GM21367 (cell line): ENCODE results near the gene PRR12.
"Not testable (repeated sequence)": the region's sequence is repeated elsewhere in the genome, so short reads cannot be mapped to it uniquely, and the experiment has no call there.

Experiments
- ATAC-seq: cut with Tn5 transposase; IDR thresholded peaks from one replicate; pipeline ENCODE4 v1.9.1; 2021; ENCODE audit not compliant: unreplicated experiment

Gene PRR12

DNA sequence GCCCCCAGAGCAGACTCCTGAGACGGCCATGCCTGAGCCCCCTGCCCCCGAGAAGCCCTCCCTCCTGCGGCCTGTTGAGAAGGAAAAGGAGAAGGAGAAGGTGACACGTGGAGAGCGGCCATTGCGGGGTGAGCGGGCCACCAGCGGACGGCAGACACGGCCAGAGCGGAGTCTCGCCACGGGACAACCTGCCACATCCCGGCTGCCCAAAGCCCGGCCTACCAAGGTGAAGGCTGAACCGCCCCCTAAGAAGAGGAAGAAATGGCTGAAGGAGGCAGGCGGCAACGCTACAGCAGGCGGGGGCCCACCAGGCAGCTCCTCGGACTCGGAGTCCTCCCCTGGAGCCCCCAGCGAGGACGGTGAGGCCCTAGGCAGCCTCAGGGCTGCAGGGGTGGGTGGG lies 24.9 kb downstream of the PRR12 start:
- no peak for ATAC-seq

DNA sequence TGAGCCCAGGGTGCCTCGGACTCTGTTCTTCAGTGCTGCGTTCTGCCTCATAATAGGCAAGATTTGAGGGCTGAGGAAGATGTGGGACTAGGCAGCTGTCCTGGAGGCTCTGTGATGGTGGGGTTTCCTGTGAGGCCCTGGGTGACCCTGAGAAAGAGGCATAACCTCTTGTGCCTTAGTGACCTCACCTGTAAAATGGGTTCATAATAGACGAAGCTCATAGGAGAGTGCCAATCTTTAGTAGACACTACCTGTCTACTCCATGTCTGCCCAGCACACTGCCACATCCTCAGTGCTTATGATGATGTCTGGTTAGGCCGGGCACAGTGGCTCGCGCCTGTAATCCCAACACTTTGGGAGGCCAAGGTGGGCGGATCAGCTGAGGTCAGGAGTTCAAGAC lies 25.6 kb downstream of the PRR12 start:
- ATAC-seq: no peak

DNA sequence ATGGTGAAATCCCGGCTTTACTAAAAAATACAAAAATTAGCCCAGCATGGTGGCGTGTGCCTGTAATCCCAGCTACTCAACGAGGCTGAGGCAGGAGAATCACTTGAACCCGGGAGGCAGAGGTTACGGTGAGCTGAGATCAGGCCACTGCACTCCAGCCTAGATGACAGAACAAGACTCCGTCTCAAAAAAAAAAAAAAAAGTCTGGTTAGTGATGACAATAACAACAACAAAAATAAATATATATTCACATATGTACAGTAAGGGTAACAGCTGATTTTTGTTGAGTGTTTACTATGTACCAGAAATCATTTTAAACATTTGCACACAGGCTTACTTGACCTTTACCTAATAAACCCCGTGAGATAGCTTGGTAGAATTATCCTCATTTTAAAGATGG lies 26.0 kb downstream of the PRR12 start:
- no peak for ATAC-seq

DNA sequence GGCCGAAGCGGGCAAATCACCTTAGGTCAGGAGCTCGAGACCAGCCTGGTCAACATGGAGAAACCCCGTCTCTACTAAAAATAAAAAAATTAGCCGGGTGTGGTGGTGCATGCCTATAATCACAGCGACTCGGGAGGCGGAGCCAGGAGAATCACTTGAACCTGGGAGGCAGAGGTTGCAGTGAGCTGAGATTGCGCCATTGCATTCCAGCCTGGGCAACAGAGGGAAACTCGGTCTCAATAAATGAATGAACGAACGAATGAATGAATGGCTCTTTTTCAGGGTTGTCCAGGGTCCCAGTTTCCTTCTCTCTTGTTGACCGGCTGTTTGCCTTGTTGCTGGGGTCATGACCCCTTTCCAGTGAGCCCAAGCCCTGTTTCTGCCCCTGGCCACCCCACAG lies 26.9 kb downstream of the PRR12 start:
- not testable (repeated sequence) for ATAC-seq

DNA sequence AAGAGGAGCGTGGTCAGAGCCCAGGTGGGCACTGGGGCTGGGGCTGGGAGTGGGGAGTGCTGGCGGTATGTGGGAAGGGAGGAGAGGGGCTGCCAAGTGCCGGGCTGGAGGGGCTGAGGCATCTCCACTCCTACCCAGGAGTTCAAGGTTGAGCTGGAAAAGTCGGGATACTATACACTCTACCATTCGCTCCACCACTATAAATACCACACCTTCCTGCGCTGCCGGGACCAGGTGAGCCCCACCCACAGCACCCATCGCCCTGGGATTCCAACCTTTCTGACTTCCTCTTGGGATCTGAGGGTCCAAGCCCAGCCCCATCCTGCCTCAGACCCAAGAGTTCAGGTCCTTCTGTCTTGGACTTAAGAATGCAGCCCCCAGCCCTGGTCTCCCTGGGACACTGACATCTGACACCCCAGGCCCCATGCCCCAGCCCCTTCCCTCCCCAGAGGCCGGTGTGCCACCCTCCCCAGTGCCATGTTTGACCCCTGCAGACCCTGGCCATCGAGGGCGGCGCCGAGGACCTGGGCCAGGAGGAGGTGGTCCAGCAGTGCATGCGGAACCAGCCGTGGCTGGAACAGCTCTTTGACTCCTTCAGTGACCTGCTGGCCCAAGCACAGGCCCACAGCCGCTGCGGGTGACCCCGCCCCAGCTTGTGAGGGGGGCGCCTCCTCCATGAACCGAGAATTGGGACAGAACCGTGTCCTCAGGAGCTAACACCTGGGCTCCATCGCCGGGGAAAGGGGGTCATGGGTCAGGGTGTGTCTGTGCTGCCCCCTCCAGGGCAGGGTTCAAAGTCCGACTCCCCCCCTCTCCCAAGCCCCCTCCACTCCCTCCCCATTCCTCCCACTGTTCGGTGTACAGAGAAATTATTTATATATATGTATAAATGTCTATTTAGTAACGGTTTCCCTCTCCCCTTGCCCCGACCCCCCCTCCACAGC lies 34.3 kb downstream of the PRR12 start:
- ATAC-seq: no peak

DNA sequence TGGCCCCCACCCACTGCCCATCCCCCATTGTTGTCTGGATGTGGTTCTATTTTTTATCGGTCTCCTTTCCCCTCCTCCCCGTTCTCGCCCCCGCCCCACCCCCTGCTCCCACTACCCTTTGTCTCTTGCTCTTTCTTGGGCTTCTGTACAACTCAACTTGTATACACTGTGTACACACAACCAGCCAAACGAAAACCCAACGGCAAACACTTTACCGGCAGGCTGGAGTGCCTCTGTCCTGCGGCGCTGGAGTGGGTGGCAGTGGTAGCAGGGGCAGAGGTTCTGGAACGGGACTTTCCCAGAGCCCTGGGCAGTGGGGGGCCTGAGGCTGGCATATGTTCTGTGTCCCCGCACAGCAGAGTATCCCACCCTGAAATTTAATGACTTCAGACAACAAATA lies 35.2 kb downstream of the PRR12 start:
- ATAC-seq: no peak

DNA sequence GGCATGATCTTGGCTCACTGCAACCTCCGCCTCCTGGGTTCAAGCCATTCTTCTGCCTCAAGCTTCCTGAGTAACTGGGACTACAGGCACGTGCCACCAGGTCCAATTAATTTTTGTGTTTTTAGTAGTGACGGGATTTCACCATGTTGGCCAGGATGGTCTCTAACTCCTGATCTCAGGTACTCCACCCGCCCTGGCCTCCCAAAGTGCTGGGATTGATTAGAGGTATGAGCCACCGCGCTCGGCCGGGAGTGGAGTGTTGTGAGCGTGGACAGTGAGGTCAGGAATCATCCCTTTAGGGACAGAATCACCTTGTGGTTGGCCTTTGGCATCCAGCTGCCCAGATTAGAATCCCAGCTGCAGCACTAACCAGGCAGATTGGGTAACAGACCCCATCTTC lies 38.7 kb downstream of the PRR12 start:
- no peak for ATAC-seq

DNA sequence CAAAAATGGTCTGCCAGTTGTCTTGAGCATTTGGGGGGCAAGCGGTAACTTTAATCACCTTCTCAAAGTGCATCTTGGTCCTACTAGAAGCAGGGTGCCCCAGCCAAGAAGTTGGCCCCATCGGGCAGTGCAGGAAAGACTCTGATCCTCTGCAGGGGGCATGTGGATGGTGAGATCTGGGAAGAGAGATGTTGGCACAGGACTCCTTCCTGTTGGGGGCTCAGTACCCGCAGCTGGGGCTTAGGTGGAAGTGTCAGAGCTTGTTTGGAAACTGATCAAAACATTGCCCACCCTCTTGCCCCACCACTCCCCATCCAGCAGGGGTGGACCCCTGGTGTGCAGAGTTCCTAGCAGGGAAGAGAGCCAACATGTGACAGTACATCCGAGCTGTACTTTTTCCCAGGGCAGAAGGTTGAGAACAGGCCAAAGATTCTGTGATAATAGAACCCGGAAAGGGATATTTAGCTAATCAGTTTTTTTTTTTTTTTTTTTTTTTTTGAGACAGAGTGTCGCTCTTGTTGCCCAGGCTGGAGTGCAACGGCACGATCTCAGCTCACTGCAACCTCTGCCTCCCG lies 40.1 kb downstream of the PRR12 start:
- ATAC-seq: no peak

DNA sequence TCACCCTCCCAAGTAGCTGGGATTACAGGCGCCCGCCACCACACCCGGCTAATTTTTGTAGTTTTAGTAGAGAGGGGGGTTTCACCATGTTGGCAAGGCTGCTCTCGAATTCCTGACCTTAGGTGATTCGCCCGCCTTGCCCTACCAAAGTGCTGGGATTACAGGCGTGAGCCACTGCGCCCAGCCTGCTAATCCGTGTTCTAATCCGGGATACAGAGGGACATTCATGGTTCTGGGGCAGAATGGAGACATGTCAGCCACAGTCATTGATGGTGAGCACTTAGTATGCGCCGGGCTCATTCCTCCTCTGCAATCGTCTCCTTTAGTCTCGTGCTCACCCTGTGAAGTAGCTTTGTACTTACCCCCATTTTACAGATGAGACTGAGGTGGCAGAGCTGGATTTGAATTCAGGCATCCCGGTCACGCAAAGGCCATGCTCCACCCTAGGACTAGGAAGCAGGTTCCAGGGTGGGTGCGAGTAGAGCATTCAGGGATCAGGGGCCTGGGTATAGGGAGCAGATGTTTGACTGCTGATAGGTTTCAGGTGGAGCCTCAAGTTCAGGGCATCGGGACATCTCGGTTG lies 40.7 kb downstream of the PRR12 start:
- no peak for ATAC-seq

DNA sequence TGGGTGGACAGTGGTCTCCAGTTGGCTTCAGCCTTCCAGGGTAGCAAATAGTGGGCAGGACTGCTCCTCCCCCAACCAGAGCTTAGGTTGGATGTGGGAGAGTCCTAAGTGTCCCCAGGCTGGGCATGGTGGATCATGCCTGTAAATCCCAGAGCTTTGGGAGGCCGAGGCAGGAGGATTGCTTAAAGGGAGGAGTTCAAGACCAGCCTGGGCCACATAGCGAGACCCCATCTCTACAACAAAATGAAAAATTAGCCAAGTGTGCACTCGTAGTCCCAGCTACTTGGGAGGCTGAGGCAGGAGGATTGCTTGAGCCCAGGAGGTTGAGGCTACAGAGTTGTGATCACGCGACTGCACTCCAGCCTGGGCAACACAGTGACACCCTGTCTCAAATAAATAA lies 41.6 kb downstream of the PRR12 start:
- ATAC-seq: no peak

DNA sequence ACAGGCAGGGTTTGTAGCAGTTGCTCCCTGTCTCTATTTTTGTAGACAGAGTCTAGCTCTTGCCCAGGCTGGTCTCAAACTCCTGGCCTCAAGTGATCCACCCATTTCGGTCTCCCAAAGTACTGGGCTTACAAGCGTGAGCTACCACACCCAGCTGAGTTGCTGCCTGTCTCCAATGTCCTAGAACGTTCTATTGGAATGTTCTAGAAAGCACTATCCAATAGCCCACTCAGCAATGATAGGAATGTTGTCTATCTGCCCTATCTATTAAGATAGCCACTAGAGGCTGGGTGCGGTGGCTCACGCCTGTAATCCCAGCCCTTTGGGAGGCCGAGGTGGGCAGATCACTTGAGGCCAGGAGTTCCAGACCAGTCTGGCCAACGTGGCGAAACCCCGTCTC lies 42.3 kb downstream of the PRR12 start:
- not testable (repeated sequence) for ATAC-seq

DNA sequence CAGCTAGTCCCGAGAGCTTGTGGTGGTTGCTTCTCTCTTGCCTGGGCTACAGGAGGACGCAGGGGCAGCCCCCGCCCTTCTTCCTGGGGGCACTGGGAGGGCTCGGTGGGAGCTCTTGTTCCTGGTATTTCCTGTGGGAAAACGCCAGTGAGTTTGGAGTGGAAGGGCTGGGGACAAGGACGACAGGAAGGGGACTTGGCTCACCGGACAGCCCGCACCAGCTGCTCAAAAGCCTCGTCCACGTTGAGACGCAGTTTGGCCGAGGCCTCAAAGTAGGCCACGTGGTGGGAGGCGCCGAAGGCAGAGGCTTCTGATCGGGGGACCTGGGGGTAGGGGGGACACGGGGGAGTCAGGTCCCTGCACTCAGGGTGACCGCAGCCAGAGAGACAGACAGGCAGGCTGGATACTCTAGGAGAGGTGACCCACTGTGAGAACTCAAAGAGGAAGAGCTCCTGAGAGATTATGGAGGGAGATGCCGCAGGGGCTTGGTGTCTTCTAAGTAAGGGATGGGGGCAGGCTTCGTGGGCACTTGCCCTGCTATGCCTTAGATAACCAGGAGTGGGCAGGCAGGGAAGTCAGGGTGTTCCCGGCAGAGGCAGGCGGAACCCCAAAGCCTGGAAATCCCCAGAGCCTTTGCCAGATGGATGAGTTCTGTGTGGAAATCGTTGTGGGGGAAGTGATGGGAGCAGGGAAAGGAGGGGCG lies 44.7 kb downstream of the PRR12 start:
- no peak for ATAC-seq

DNA sequence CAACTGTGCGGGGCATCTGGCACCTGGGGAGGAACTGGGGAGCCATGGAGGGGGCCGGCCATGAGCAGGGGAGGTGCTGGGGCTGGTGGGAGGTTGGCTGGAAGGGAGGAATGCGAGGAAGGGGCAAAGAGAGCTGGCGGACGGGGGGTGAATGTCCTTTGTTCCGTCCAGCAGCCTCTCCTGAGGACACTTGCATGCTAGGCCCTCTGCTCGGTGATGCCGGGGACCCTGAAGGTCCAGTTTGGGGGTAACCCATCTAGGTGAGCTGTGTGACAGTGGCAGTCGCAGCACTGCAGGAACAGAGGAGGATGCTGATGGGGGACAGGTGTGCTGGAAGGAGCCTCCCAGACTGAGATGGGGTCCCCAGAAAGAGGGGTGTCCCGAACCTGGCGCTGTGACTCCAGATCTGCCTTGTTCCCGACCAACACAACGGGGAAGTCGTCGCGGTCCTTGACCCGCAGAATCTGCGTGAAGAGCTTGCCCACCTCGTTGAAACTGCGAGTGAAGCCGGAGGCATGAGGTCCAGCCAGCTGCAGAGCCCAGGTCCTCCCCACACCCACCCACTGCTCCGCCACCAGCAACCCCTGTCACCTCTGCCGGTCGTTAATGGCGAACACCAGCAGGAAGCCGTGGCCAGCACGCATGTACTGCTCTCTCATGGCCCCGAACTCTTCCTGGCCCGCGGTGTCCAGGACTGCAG lies 45.4 kb downstream of the PRR12 start:
- no peak for ATAC-seq

DNA sequence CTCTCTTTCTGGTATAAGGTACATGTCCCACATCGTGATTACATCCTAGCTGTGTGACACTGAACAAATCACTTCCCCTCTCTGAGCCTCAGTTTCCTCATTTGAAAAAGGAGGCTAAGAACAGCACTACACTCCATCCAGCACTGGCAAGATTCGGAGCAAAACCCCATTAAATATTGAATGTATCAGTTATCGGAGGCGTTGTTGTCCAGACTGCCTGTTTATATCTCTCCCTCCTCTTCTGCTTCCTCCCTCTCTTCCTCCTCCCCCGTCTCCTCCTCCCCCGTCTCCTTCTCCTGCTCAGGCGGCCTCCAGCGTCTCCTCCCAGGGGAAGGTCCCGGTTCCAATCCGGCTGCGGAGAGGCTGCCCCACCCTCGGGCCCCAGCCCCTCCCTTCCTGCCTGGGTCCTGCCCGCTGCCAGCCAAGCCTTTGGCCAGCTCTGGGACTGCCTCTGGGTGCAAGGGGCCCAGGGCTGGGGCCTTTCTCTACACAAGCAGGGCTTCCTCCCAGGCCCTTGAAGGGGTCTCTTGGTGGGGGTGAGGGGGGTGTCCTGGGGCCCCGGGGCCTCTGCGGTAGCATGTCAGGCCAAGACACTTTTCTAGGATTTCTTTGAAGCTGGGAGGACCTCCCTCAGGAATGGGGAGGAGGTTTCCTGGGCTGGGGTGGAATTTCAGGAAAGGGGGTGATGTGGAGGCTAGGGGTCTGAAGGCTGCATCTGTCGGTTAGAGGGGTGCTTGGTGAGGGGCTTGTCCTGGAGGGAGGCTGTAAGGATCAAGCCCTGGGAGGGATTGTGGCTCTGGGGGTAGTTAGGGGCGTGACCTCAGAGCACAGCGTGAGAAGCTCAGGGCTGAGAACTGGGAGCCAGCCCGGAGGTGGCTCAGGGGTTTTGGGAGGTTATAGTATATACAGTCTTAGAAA lies 47.1 kb downstream of the PRR12 start:
- ATAC-seq: no peak

DNA sequence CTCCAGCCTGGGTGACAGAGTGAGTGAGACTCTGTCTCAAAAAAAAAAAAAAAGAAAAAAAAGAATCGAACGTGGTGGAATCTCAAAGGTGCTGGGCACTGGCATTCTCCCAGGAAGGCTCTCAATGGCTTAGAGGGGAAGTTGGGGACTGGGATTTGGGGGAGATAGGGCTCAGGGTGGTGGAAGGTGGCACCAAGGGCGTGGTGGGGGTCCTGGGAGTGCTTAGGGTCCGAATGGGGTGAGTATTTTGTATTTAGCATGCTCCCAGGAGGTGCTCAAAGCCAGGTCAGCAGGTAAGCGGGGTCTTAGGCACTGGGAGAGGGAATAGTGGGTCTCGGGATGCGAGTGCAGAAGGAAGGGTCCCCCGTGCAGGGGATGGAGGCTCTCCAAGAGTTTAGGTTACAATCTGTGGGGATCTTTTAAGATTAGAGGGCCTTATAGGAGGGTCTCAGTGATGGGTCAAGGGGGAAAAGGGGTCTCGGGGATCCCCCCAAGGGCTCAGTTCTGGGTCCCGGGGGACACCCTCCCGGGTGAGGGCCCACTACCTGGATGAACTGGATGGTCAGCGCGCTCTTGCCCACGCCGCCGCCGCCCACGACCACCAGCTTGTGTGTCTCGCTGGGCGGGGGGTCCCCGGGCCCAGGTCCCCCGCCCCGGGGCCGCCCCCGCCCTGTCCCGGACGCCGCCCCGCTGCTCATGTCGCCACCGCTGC lies 48.6 kb downstream of the PRR12 start:
- ATAC-seq: no peak

DNA sequence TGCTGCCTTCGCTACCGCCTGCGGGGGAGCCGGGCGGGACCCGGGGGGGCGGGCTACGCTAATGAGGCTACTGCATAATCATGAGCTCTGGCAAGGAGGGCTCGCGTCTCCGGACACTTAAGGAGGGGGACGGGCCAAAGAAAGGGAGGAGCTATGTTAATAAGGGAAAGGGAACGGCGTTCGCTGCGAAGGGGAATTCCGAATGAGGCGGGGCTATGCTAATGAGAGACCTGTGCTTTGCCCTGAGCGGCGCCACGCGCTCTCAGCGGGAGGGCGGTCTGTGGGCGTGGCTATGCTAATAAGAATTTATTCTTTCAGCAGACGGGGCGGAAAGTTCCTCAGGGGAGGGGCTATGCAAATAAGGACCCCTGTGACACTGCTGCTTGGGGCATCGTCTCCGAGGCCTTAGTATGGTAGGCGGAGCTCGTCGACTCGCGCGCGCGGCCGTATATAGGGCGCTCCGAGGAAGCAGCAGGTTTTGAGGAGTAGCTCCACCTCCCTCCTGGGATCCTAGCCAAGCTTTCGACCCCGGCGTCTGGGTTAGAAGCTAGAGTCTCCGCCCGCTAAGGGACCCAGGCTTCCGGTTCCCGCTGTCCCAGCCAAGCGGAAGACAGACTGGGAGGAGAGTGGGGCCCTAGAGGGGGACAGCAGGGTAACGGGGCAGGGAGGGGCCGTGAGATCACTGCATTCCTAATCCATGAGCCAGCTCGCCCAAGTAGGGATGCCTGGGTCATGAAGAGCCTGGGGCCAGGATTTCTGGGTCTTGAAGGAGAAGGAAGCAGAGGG lies 49.3 kb downstream of the PRR12 start, which contains the start of gene RRAS:
RRAS (minus strand) TSS at position 31 of the 786 bp plus-strand sequence. CDS start 45 bp downstream, outside the sequence.
- ATAC-seq: peak; percentile 47

DNA sequence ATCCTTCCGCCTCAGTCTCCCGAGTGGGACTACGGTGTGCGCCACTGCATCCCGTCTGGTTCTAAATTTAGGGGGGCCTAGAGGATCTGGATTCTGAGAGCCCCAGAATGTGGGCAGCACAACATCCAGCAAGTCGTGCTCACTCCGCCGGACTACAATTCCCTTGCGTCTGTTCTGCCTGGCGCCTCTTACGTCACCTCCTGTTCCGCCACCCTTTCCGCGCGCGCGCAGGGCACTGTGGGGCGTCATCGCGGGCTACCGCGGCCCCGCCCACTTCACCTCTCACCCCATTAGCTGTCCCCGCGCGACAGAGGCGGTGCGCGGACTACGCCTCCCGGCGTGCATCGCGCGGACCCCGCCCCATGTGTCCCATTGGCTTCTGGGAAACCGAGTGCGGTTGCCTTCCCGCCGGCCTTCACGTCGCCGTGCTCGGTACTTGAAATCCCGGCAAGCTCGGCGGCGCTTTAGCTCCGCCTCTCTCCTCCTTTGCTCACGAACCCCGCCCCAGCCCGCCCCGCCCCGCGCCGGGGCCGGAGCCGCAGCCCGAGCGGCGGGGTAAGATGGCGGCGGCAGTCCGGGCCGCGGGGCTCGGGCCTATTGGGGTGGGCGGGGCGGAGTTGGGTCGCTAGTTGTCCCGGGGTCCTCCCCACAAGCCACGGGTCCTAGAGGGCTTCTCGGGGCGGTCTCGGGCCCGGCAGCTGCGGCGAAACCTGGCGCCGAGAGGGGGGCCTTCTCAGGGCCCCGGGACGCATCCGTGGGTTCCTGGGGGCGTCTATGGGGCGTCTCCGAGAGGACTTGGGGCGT lies 50.9 kb downstream of the PRR12 start, which contains the start of gene SCAF1:
SCAF1 (plus strand) TSS at position 522 of the 804 bp plus-strand sequence. CDS start 2,818 bp downstream, outside the sequence.
- ATAC-seq: peak; percentile 42
